KBM-7 (cell line): ENCODE measurements around the gene HSPB7.
A peak's percentile ranks its signal among the peaks of the same experiment; 100 is the strongest.
"Not testable (repeated sequence)": the region's sequence is repeated elsewhere in the genome, so short reads cannot be mapped to it uniquely, and the experiment has no call there.

Experiments used
- DNase-seq: peaks from one replicate; pipeline ENCODE4 v3.0.0-alpha.2; 2015
- in situ Hi-C: fragments of 300-500 bp; cut with MboI; formaldehyde crosslinking; loops from 2 replicates; pipeline ENCODE4 v1.14.3; 2020; ENCODE audit warnings: low sequenced_read_pairs, low pct_unique_long_range_greater_than_20kb, mixed read lengths

Gene HSPB7

DNA sequence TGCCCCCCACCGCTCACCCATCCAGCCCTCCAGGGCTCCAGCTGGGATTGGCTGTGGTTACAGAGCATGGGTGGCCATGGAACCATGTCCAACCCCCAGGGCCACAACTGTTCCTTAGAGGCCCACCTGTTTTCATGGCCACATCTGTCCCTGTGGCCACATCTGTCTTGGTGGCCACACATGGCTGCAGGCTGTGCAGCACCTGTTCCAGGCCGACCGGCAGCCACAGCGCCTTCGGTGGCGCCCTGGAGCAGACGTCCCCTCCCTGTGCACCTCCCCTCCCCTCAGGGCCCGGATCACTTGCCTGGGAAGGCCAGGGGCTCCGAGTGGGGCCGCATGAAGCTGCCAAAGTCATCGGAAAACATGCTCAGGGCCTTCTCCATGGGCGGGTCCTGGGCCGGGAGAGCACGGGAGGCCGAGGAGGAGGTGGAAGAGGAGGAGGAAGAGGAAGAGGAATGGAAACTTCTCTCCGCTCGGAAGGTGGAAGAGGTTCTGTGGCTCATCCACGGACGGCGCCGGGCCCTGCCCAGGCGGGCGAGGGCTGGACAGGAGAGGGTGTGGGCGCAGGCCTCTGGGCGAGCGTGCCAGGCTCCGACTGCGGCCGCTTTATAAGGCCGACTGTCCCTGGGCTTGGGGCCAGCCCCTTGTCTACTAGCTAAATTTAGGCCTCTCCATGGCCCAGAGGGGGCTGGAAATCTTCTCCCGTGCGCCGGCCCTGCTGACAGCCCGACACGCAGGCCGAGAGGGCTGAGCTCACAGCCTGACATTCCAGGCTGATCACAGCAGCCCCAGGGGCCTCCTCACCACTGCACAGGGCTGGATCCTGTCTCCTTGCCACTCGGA is at the start of gene HSPB7:
Gene HSPB7 (minus strand): TSS at position 583 of the 843 bp plus-strand sequence. CDS start 80 bp downstream, at position 503.
- in situ Hi-C loops: no loop called here
- DNase-seq: no peak

DNA sequence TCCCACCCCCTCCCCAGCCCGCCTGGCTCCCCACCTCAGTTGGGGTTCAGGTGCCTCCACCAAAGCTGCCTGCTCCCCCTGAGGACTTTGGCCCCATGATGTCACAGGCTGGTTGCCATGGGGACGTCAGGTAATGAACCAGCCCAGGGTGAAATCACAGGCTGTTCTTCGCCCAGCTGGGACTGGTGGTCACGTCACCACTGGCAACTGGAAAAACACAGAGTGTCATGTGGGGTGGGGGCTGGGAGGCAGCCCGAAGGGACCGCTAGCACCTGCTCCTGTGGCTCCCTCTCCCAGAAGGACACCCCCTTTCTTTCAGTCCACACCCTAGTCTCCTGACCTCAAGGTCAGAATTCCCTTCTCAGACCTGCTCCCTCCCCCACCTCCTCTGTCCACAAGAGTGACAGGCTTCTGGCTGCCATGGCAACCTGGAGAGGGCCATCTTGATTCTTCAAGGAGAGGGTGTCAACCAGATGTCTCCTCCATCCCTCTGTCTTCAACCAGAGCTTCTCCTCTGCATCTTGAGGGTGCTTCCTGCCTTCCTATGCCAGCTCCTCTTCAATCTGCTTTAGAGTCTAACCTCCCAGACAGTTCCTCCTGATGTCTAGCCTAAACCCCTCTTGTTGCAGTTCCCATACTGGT is 49.4 kb upstream of the HSPB7 start:
- DNase-seq: no peak
- in situ Hi-C loops: no loop called here

DNA sequence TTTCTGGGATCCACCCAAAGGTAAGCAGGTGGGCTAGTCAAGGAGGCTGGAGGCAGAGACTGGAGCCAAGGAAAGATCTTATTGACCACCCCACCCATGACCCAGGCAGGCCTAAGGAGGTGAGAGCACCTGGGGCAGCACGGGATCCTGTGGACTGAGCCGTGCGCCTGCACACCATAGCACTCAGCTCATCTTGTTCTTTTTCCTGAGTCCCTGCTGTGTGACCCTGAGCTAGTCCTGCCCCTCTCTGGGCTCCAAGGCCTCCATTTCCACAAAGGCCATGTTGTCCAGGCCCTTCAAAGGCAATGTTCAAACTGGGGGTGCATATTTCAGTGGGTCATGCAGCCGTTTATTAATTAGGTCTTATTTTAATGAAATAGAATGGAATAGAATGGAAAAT is 48.4 kb upstream of the HSPB7 start:
- no peak for DNase-seq
- in situ Hi-C loops: no loop called here

DNA sequence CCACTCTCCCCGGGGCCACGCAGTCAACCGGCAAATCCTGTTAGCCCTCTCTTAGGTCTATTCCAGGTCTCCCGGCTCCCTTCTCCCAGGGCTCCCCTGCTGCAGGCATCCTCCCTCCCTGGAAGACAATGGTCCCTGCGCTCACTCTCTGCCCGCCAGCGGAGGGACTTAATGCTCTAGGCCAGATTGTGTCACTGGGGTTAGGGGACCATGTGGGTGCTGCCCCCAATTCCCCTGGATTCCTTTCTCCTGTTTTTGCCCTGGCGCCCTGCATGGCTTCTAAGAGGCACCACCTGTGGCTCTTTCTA is 47.4 kb upstream of the HSPB7 start:
- in situ Hi-C loops: no loop called here
- no peak for DNase-seq

DNA sequence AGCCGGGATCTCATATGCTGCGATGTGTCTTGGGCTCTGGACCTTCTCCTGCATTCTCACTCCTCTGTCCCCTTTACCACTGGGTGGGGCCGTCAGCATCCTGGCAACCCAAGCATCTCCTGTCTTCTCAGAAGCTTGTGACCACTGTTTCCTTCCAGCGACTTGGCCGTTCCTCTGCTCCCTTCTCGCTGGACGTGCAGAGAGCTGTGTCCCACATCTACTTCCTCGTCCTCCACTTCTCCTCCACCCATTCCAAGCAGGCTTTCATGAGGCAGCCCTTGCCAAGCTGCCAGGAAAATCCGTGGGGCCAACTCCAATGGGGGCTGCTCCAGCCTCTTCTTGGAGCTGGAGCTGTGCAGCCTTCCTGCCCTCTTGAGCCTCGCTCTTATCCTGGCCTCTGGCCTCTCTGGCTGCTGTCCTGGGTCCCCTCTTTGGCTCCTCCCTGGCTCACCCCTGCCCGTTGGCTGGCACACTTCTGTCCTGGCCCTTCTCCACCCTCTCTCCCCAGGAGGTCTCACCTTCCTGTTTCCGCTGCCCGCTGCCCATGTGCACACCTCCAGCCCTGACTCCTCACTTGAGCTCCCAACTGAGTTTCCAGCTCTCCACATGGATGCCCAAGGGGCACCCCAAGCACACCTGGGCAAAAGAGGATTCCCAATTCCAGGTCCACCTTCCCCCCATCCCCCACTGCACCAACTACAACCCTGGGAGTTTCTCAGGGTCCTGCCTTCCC is 46.9 kb upstream of the HSPB7 start:
- DNase-seq: no peak
- in situ Hi-C loops: no loop called here

DNA sequence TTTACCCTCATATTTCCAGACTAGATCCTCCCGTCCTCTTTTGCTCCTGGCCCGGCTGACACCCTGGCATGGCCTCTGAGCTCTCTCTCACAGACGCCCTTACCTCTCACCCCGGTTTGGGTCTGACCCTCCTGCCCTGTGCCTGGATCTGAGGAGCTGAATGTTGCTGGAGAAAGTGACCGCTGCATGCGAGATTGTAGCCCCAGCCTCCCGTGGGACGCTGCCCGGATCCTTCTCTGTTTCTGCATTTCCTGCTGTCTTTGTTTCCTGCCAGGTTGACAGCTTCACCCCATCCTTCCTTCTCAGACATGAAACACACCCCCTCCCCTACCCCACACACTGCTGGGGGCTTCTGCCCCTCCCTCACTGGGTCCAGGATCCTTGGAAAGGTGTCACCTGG is 46.1 kb upstream of the HSPB7 start:
- DNase-seq: no peak
- in situ Hi-C loops: no loop called here

DNA sequence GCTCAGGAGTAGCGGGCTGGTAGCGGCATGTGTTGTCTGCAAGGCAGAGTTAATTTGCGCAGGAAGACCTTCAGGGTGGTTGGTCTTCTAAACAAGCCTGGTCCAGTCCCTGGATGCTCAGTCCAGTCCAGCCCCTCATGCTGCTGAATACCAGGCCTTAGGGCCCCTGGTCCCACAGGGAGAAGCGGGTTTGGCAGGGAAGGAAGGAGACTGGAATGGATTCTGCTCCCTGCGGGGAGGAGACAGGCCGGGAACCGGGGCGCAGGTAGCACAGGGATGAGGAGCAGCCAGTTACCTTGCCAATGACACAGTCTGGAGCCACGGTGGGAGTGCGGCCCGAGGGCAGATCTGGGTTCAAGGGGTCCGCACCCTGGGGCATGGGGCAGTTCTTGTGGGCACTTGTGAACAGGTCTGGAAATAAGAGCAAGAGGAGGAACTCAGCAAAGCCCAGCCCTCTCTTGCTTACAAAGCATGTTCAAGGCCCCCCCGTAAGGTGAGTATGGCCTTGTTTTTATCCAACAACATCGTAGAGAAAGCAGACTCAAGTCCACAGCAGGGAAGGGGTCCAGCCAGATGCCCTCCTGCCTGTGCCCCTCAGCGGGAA is 45.5 kb upstream of the HSPB7 start:
- no peak for DNase-seq
- in situ Hi-C loops: no loop called here

DNA sequence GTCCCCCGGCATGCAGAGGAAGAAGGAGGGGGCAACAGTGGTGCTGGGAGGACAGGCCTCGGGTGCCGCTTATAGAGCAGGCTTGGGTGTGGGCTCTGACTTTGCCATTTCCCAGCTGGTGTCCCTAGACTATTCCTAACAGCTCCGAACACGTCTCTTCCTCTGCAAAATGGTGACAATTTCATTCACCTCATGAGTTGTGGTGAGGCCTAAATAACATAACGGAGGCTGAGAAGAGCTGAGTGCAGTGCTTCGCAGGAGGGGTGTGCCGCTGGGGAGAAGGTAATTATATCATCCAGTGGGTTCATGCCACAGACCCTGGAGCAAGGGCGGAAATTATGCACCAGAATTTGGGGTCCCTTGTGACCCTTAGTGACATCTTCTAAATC is 44.8 kb upstream of the HSPB7 start:
- in situ Hi-C loops, DNase-seq: not testable (repeated sequence)

DNA sequence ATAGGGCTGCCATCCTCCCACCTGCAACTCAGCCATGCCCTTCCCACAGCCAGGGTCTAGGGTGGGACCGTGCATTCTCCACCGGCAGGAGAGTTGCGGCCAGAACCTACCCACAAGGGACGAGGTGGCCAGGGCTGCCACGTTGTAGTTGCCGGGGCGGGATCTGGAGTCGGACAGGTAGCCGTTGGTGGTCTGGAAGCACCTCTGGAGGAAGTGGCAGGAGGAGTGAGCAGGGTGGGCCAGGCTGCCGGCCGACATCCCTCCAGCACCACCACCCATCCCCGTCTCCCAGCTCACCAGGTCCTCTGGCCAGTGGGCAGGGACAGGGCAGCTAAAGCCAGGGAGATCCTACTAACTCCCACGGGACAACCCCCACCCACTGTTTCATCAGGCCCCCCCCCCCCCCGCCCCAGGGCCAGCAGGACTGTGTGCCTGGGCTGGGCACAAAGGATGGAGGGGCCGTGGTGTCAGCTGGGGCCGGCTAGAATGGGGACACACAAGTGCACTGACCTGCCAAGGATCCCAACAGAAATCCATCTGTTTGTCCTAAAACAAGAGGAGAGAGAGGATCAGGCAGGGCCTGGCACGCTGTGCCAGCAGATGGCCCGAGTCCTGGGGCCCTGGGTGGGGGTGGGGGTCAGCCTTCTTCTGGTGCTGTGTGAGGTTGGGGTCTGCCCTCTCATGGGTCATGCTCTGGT is 44.3 kb upstream of the HSPB7 start:
- in situ Hi-C loops, DNase-seq: not testable (repeated sequence)

DNA sequence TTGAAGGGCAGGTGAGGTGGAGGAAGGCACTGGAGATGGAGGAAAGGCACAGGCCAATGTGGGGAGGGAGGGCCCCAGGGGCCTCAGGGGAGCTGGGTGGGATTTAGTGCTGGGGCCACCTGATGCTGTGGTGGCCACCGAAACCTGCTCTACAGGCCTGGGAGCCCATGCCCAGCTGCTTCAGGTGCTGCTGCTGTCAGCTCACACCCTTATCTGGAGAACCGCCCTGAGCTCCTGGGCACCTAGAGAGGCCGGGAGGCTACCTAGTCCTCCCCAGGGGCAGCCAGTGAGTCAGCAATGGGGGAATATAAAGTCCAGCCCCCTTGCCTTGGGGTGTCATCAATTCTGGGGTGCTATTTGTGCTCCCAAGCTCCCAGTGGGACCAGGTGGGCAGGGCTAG is 43.4 kb upstream of the HSPB7 start:
- DNase-seq: no peak
- in situ Hi-C loops: no loop called here

DNA sequence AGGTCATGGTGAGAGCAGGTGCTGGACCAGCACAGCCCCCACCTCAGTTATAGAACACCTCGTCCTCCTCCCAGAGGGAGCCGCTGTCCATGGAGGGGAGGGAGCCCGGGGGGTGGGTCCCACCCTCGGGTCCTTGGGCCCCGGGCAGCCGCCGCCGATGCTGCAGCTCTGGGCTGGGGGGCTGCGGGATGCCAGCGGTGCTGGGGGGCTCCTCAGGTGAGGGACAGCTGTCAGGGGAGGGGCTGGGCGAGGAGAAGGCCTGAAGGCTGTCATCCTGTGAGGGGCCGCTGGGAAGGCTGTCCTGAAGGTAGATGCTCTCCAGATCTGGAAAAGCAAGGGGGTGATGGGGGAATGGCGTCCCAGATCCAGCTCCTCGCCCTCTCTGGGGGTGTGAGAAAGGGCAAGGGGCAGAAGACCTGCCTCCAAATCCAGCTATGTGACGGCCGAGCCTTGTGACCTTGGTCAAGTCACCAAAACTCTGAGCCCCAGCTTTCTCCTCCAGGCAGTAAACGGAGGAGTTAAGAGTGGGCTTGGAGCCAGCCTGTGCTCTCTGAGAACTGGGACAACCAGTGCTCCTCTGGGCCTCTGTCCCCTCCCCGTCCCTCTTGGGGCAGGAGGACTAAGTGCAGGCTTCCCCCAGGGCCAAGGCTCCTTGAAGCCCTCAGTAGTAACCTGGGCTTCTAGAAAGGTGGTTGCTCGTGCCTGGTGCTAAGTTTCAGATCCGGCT is 40.7 kb upstream of the HSPB7 start:
- in situ Hi-C loops, DNase-seq: not testable (repeated sequence)

DNA sequence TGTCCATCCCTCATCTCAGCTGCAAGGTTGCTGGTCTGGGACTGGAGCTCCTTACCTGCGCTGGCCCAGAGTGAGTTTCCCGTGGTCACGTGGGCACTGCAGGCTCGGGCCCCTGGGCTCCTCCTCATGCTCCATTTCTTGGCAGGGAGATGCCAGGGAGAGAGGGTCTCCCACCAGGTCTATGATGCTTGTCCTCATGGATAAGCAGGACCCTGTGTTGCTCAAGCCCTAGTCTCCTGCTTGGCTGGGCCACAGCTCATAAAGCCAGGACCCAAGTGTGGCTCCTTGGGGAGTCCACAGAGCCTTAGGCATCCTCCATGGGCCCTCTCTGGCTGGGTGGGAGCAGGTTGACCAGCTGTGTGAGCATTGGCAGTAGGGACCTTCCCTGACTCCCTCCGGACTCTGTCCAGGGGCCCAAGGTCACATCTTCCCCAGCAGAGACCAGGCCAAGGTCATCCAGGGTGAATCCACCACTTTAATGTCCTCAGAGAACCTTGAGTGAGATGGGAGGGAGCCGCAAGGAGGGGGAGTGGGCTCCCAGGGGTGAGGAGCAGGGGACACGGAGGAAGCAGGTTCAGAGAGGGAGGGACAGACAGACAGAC is 39.6 kb upstream of the HSPB7 start:
- DNase-seq, in situ Hi-C loops: not testable (repeated sequence)

DNA sequence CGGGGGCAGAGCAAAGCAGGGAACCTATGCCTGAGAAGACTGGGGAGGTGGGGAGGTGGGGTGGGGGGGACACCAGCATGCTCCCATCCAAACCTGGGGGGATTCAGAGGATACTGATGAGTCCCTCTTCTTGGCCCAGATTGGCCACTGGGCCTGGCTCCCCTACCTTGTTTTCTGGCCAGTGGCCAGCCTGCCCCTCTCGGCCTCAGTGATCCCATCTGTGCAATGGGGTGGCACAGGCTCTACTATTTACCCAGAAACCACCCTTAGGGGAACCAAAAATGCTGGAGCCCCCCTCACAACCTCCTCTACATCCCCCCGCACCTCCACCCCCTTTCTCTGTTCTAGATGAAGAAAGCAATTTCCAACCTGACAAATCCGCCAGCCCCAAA is 38.7 kb upstream of the HSPB7 start:
- in situ Hi-C loops, DNase-seq: not testable (repeated sequence)

DNA sequence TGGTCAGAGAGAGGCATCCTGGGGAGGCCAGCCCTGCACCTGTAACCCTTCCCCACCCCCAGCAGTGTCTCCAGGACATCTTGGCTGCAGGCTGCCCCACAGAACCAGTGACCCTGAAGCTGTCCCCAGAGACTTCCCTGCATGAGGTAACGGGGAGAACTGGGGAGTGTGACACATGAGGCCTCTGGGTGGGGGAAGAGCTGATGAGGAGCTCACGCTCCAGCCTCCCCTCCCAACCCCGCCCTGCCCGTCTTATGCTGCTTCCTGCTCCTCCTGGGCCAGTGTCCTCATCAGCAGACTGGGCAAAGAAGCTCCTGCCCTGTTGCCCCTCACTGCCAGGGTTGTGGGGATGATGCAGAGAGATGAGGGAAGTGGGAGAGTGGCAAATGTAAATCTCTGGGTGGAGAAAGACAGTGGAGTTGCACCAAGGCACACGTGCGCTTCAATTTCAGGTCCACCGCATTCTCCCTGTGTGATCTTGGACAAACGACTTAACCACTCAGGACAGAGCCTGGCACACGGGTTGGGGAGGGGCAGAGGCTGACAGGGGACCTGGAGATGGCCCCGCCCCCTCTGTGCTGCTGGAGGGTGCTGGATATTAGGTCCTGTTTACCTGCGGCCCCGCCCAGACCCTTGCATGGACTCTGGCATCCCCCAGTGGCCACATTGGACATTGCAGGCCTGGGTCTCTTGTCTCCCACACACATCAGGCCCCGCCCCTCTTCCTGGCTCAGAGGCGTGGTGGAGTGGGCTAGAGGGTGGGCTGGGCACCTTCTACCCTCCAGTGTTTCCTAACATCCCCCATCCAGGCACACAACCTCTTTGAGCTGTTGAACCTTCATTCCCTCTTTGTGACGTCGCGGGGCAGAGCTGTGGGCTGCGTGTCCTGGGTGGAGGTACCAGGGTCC is 38.0 kb upstream of the HSPB7 start:
- in situ Hi-C loops: no loop called here

DNA sequence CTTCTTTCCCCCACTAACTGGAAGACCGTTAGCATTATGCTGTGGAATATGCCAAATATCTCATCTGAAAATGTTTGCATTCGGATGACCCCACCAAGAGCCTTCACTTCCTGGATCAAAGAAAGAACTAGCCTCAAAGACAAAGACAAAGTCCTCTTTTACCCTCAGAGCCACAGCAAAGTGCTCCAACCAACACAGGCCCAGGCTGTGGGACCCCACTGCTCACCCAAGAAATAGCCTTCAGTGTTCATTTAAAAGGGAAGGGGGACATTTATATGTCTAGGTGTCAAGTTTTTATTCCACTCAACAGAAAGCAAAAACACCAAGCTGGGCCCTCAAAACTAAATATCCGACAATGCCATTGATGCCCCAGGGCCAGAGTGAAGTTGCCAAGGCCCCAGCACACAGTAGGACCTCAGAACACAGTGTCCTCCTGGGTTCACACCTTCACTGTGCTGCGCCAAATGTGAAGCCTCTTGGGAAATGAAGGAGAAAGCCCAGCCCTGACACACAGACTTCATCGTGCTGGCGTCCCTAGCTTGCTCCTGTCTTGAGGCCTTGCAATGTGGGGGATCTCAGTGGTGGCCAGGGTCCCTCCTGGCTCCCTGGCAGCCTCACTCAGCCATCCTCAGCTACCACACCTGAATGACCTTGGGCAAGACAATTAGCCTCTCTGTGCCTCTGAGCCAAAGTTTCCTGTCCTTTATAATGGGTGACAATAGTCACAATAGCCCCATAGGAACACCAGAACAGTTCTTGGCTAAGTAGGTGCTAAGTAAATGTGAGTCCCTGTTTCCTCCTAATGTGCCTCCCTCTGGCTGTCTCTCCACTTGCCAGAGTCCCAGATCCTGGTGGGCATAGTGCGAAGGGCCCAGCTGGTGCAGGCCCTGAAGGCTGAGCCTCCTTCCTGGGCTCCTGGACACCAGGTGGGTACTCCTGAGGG is 37.0 kb upstream of the HSPB7 start:
- no peak for DNase-seq
- in situ Hi-C loops: no loop called here

More for the DNA sequence above, 38.0 kb upstream of the HSPB7 start:
- peak; percentile 89 for DNase-seq

DNA sequence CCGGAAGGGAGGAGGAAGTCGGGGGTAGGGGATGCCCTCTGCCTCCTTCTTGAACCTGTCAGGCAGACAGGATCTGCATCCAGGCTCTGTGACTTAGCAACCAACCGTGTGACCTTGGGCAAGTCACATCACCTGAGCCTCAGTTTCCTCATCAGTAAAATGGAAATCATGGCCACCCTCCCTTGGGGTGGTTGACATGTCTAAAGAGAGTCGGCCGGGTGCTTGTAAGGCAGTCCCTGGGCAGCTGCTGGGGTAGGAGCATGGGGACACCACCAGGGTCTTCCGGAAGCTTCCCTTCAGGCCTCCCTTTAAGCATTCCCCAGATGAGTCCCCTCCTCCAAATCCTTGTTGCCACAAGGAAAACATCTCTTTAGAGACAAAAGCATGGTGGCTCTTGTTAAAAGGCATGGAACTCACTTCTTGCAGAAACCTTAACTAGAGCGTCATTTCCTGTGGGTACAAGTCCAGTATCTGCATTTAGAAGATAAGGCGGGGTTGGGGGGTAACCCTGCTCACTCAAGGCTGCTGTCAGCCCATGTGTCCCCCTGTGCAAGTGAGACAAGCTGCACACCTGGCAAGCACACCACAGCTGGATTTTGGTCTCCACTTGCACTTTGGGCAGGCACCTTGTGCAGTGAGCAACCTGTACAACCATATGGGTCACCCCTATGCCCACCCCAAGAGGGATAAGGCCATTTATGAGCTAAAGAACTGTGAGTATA is 36.1 kb upstream of the HSPB7 start:
- peak; percentile 34 for DNase-seq
- in situ Hi-C loops: no loop called here
